HL-60 (cell line): ENCODE measurements around the gene RSU1.

Experiments used
- CTCF ChIP-seq: IDR thresholded peaks from one replicate; pipeline ENCODE4 v1.5.1; 2011; ENCODE audit warnings: low read length, control low read depth, inconsistent platforms; ENCODE audit not compliant: insufficient read depth
- POLR2AphosphoS5 ChIP-seq: IDR thresholded peaks from 2 replicates; pipeline ENCODE4 v1.6.1; 2012; ENCODE audit warnings: low read depth

DNA sequence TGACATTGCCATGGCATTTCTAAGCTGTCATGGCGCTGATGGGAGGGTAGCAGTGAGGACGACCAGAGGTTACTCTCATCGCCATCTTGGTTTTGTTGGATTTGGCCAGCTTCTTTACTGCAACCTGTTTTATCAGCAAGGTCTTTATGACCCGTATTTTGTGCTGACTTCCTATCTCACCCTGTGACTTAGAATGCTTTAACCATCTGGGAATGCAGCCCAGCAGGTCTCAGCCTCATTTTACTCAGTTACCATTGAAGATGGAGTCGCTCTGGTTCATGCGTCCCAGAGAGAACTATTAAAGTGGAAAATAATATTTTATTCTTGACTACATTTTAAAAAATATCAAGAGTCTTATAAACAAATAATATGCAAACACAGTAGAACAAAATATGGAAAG is 131.7 kb downstream of the RSU1 start:
- no peak for TF ChIP-seq POLR2AphosphoS5
- TF ChIP-seq CTCF = no peak
